Ovary (tissue), 9 donors: ENCODE results near the gene HEPN1. TPM values are rescaled to one million over a fixed set of nuclear protein-coding genes. Genes with fewer than 3 reads are reported as not detected.

Experiments
- DNase-seq, 5 donors: peaks; one replicate each; pipeline ENCODE4 v3.0.0-alpha.2; 2019 to 2020
- H3K27ac ChIP-seq, 2 donors: fragments of 200-600 bp; one replicate each; pipeline versions ENCODE4 v1.5.1 to v1.8.0; 2019 to 2022
- H3K27me3 ChIP-seq: fragments of 200-600 bp; one replicate; pipeline ENCODE4 v1.8.0; 2022
- H3K36me3 ChIP-seq: fragments of 200-600 bp; sonication (generic); one replicate; pipeline ENCODE4 v1.5.1; 2019
- H3K4me1 ChIP-seq: one replicate; pipeline ENCODE4 v1.8.1; 2013; ENCODE audit warnings: mild to moderate bottlenecking, moderate library complexity; ENCODE audit not compliant: insufficient read depth
- H3K4me3 ChIP-seq: fragments of 200-600 bp; sonication (generic); one replicate; pipeline ENCODE4 v1.5.1; 2017
- H3K9me3 ChIP-seq, 2 donors: fragments of 200-600 bp in 1 of 2; sonication (generic) in 1 of 2; one replicate each; pipeline versions ENCODE4 v1.5.1 to v1.8.1; 2013 to 2019; ENCODE audit warnings: mild to moderate bottlenecking in 1 of 2, moderate library complexity in 1 of 2
- EP300 ChIP-seq: sonication (generic); formaldehyde crosslinking; IDR thresholded peaks from one replicate; pipeline ENCODE4 v1.6.1; 2017; ENCODE audit warnings: antibody characterized with exemption
- POLR2A ChIP-seq: fragments of 450-650 bp; IDR thresholded peaks from one replicate; pipeline ENCODE4 v1.6.1; 2017; ENCODE audit warnings: antibody characterized with exemption, mild to moderate bottlenecking, moderate library complexity
- whole genome bisulfite sequencing, 3 donors: extraction: QIAGEN DNeasy Blood & Tissue Kit in 1 of 3; methylation state at CpG; one replicate each; pipeline versions ENCODE4 v1.1.5 to v1.1.7; 2013 to 2017; 5-methylcytosine and 5-hydroxymethylcytosine counted together
- intact Hi-C, 4 donors: fragments of 100-400 bp; cut with DNase I; formaldehyde crosslinking; loops; one replicate each; pipeline versions ENCODE4 v1.11.0 to v1.15.1; 2022 to 2023
- polyA plus RNA-seq, 2 donors: library from polyadenylated mRNA; stranded (reverse); fragments of 200-250 nt in 1 of 2; fragments of 350-450 nt in 1 of 2; fragmentation: Illumina TruSeq in 1 of 2; extraction: RNeasy Lipid Tissue Mini Kit (QIAGEN cat#74804) in 1 of 2; gene quantifications; one replicate each; pipeline ENCODE4 v1.2.3, GENCODE V29; 2013 to 2014
- total RNA-seq, 7 donors: library from RNA; depleted of rRNA in 2 of 7; stranded (reverse); fragments of >200 nt in 2 of 7; fragmentation: NEBNext Ultra II Directional in 3 of 7; extraction: Animal tissue kit (Norgen Biotek cat#: 25700) in 3 of 7; gene quantifications; one replicate each; pipeline versions ENCODE4 v1.1.0 to v1.2.4, GENCODE V29; 2016 to 2023
- TF ChIP-seq, protein P1 (sequence below), 3 donors: fragments of 450-650 bp in 2 of 3; fragments of 200-600 bp in 1 of 3; IDR thresholded peaks; one replicate each; pipeline versions ENCODE4 v1.5.1 to v1.8.0; 2016 to 2022; ENCODE audit warnings: antibody characterized with exemption in 3 of 3, mild to moderate bottlenecking in 1 of 3
- donor health status: DM: no; HTN: no; CAD: no; lungs with moderate emphysema.
- donor health status: DM: no; HTN: no; CAD: no.
- donor health status: Bipolar disorder and iron deficiency.
- donor health status: DM: yes; HTN: yes; CAD: no.
- donor health status: DM: no; HTN: no; CAD: no.
- donor health status: DM: yes; HTN: yes; CAD: no.

The HEPN1 gene
- total and polyA plus RNA-seq, 9 donors, result 0.24 to 0.48 TPM; not detected in 7

DNA sequence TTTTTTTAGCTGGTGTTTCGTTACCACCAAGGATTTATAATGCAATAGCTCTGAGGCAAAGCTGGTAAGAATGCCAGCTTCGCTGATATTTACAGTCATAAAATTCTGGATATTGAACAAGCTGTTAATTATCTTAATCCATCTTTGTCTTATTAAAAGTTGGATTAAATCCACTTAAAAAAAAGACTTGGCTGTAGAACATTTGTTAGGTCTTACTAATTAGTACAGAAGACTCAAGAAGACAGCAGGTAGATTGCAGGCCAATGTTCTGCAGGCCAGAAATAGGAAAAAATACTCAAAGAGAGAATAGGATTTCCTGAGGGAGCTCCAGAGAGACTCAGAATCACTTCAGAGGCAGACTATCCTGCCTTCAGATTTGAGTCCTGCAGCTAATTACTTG is 28.9 kb upstream of the HEPN1 start:
- intact Hi-C loops, result no loop called here
- H3K4me3 ChIP-seq, result no peak overlapping the region
- H3K27me3 ChIP-seq, result no peaks in the 10 kb centered on the region
- H3K4me1 ChIP-seq, result peaks cover 19% of the 10 kb centered on the region
- no peak overlapping the region for H3K27ac ChIP-seq
- DNase-seq, result no peak
- no peaks in the 10 kb centered on the region for H3K9me3 ChIP-seq
- TF ChIP-seq EP300 (no peak), POLR2A (no peak)
- TF ChIP-seq, protein P1, sequence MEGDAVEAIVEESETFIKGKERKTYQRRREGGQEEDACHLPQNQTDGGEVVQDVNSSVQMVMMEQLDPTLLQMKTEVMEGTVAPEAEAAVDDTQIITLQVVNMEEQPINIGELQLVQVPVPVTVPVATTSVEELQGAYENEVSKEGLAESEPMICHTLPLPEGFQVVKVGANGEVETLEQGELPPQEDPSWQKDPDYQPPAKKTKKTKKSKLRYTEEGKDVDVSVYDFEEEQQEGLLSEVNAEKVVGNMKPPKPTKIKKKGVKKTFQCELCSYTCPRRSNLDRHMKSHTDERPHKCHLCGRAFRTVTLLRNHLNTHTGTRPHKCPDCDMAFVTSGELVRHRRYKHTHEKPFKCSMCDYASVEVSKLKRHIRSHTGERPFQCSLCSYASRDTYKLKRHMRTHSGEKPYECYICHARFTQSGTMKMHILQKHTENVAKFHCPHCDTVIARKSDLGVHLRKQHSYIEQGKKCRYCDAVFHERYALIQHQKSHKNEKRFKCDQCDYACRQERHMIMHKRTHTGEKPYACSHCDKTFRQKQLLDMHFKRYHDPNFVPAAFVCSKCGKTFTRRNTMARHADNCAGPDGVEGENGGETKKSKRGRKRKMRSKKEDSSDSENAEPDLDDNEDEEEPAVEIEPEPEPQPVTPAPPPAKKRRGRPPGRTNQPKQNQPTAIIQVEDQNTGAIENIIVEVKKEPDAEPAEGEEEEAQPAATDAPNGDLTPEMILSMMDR (IDR thresholded peaks at IDR 0.05), result no peak
- 88 to 98% (median 97%) methylated on average over 2 of the region's 2 CpGs for WGBS, 3 donors
- no peaks in the 10 kb centered on the region for H3K36me3 ChIP-seq

DNA sequence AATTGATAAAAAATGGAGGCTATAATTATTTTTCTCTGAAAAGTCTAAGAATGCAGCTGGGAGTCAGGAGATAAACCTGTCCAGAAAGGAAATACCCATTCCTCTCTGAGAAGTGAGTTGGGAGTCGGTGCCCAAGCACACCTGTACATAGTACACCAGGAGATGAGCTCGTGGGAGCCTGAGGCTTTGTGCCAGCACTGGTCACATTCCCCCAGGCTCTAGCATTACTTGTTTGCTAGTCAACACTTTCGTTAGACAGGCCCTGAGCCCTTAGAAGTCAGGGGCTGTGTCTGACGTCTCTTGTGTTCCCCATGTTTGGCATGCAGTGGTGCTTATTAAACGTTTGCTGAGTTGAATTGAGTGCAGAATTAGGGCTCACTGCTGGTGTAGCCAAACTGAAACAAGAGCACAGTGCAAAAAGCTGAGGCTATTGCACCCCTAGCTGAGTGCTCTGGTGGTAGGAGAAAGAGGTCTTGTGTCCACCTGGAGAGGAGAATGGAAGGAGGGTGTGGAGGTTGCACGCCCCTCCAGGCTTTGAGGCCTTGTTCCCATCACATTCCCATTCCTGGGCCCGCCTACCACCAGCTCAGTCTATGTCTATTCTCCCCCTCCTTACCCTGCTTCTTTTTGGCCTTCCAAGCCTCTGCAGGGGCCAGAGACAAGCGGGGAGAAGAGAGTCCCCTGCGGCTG is 28.2 kb upstream of the HEPN1 start:
- intact Hi-C loops, result no loop called here
- no peaks in the 10 kb centered on the region for H3K36me3 ChIP-seq
- no peaks in the 10 kb centered on the region for H3K27me3 ChIP-seq
- DNase-seq, result no peak
- no peak for TF ChIP-seq POLR2A
- no peak for TF ChIP-seq EP300
- TF ChIP-seq, protein P1 (IDR thresholded peaks at IDR 0.05), result no peak
- H3K27ac ChIP-seq, result no peak overlapping the region
- peaks cover 18% of the 10 kb centered on the region for H3K4me1 ChIP-seq
- H3K4me3 ChIP-seq, result no peak overlapping the region
- no peaks in the 10 kb centered on the region for H3K9me3 ChIP-seq
- WGBS, 3 donors, result 67 to 79% (median 71%) methylated on average over 9 of the region's 9 CpGs

DNA sequence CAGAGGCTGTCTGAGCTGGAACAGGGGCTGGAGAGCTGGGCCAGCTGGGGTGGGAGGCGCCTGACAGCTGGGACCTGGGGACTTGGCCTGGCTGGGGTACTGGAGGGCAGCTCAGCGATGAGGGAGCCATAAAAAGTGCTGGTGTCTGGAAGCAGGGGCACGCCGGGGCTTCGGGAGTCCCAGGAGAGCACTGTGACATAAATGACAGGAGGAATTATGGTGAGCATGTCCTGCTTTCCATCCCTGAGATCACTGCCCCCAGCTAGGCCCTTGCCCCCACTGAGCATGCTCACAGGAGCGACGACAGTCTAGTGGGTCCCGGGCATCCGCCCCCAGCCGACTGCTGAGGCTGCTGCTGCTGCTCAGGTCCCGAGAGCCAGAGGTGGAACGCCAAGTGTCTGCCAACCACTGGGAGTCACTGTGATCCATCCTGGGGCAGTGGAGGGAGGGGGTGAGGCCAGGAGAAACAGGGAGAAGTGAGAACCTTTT is 27.6 kb upstream of the HEPN1 start:
- no peak overlapping the region for H3K4me3 ChIP-seq
- H3K4me1 ChIP-seq, result peaks cover 18% of the 10 kb centered on the region
- intact Hi-C loops, result no loop called here
- TF ChIP-seq, protein P1 (IDR thresholded peaks at IDR 0.05), result no peak
- TF ChIP-seq EP300 (no peak), POLR2A (no peak)
- H3K27me3 ChIP-seq, result no peaks in the 10 kb centered on the region
- 54 to 65% (median 61%) methylated on average over 12 of the region's 12 CpGs for WGBS, 3 donors
- H3K9me3 ChIP-seq, result no peaks in the 10 kb centered on the region
- no peaks in the 10 kb centered on the region for H3K36me3 ChIP-seq
- no peak overlapping the region for H3K27ac ChIP-seq
- DNase-seq, result peak in 2 of 5 donors; percentile 19 to 24

DNA sequence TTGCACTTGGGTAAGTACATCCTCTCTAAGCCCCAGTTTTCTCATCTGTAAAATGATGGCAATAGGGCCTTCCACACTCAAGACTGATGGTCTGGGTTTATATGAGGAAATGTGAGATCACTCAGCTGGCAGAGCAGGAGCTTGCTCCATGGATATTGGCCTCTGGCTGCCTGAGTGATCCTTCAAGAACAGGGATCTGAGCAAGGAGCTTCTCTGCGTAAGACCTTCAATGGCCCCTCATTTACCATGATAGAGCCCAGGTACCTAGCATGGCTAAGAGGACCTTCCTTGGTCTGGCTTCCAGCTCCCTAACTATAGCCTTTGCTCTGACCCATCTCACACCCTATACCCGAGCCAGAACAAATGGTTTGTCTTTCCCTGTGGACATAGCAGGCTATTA is 26.9 kb upstream of the HEPN1 start:
- WGBS, 3 donors, result 90 to 93% (median 91%) methylated on average over 2 of the region's 2 CpGs
- TF ChIP-seq EP300, result no peak
- TF ChIP-seq, protein P1 (IDR thresholded peaks at IDR 0.05), result no peak
- no peak for TF ChIP-seq POLR2A
- H3K4me3 ChIP-seq, result no peak overlapping the region
- no peak for DNase-seq
- H3K9me3 ChIP-seq, result no peaks in the 10 kb centered on the region
- intact Hi-C loops, result no loop called here
- H3K27ac ChIP-seq, result peak overlapping the region; percentile 13 to 24
- H3K4me1 ChIP-seq, result peaks cover 24% of the 10 kb centered on the region
- no peaks in the 10 kb centered on the region for H3K36me3 ChIP-seq
- no peaks in the 10 kb centered on the region for H3K27me3 ChIP-seq
